DLD1 (cell line): ENCODE results near the gene PTCSC3.
"Not testable (repeated sequence)": the region's sequence is repeated elsewhere in the genome, so short reads cannot be mapped to it uniquely, and the experiment has no call there.

Experiments used
- in situ Hi-C: cut with HindIII; loops from 2 replicates; pipeline ENCODE4 v1.10.0; 2017; ENCODE audit warnings: low sequenced_read_pairs

The PTCSC3 gene

DNA sequence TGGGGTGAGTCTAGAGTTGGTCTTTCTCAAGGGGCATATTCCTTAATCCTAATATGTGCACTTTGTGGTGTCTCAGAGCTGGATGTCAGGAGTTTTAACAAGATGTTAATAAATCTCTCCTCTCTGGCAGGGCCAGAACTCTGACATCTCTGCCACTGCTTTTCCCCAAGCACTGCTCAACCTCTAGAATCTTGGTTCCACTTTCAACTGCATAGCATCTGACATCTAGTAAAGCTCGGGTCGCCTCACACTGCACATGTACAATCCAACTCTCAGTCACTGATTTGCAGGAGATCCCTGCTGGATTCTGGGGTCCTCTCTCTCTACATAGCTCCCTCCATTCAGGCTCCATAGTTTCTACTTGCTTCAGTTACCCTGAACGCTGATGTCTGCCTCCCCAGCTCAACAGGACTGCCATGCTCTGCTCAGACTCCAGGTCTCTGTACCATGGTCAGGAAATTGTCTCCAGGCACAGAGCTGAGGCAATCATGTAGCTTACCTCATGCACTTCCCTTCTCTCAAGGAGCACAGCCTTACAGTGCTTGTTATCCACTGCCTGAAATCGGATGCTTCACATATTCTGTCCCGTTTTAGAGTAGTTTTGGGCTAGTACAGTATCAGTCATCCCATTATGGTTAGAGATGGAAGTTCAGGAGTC, 1.6 kb downstream of the PTCSC3 start:
- in situ Hi-C loops = no loop called here

DNA sequence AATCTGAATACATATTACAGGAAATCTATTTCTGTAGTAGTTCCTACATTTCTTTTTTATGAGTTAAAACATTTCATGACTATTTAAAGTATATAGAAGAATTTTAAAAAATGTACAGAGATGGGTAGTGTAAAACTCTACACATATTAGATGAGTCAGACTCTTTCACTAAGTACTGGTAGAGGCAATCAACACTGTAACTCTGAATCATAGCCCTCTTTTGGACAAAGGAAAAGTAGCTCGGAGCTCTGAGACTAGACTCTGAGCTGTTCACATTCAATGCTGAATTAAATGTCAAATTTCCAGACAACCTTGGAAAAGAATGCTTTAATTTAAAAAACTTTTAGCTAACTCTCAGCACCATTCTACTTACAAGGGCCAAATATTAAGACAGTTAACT, 3.4 kb downstream of the PTCSC3 start:
- in situ Hi-C loops = no loop called here

DNA sequence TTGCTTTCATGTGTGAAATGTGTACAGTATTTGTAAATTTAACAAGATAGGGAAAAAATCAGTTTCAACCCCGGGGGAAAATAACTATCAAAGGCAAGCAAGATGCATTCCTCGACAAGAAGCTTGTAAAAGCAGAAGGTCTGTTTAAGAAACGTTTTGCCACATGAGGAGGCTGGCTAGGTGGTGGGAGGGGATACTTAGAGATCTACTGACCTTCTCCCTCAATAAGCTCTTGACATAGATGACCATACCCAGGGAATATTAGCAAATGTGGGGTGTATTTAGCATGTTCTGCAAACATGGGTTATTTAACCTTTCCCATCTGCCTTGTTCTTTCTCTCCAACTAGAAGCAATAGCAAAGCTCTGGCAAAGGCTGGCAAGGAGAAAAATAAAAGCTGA, 4.9 kb downstream of the PTCSC3 start:
- in situ Hi-C loops = no loop called here

DNA sequence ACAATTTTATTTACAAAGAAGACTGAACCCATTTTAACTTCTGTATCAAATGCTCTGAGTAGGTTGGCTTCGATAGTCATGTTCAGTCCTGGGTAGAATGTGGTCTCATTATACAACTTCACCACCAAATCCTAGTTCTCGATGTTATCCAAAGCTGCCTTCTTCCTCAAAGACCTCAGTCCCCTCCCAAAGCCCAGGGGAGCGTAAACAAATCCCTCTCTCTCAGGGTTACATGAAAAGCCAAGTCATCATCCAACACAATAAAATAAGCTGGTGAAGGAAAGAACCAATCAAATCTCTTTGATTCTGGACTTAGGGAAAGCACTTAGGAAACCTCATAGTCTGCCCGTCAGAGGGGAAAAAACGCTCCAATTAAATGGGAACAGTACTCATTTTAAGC, 9.1 kb downstream of the PTCSC3 start:
- in situ Hi-C loops = no loop called here

DNA sequence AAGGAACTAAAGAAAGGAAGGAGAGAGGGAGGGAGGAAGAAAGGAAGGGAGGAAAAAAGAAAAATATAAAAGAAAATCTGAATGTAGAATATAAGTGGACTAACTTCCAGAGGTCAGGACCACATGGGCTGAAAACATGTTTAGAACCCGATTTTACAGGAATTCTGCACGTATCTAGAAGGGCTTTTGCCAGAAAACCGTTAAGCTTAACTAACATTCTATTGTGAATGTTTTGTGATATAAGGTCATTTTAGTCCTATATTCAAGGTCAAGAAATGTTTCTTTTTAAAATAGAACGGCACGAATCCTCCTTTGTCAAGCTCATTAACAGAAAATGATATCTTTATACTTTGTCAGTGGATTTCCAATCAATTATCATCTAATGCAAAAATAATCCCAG, 13.1 kb downstream of the PTCSC3 start:
- in situ Hi-C loops = no loop called here

DNA sequence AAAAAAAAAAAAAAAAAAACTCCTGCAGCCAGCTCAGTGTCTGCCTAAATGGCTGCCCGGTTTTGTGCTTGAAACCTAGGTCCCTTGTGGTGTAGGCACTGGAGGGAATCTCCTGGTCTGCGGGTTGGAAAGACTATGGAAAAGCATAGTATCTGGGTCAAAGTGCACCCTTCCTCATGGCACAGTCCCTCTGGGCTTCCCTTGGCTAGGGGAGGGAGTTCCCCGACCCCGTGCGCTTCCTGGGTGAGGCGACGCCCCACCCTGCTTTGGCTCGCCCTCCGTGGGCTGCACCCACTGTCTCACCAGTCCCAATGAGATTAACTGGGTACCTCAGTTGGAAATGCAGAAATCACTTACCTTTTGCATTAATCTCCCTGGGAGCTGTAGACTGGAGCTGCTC, 14.3 kb downstream of the PTCSC3 start:
- in situ Hi-C loops = no loop called here

DNA sequence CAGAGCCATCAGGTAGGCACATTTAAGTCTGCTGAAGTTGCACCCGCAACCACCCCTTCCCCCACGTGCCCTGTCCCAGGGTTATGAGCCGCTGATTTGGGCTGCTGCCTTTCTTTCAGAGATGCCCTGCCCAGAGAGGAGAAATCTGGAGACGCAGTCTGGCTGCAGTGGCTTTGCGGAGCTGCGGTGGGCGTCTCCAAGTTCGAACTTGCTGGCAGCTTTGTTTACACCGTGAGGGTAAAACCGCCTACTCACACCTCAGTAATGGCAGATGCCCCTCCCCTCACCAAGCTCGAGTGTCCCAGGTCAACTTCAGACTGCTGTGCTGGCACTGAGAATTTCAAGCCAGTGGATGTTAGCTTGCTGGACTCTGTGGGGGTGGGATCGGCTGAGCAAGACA, 14.7 kb downstream of the PTCSC3 start:
- in situ Hi-C loops = no loop called here

DNA sequence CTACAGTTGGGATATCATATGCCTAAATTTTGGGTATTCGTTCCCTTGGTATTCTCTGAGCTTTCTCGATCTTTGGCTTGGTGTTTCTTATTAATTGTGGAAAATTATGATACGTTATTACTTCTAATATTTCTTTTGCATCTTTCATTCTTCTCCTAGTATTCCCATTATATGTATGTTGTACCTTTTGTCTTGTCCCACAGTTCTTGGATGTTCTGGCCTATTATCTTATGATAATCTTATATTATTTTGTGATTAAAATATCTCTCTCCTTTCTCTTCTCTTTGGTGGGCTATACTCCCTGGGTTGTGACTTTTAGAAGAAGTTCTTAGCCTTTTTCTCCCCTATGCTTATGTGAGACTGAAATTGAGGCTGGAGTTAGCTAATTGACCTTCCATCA, 25.2 kb downstream of the PTCSC3 start:
- in situ Hi-C loops = no loop called here

DNA sequence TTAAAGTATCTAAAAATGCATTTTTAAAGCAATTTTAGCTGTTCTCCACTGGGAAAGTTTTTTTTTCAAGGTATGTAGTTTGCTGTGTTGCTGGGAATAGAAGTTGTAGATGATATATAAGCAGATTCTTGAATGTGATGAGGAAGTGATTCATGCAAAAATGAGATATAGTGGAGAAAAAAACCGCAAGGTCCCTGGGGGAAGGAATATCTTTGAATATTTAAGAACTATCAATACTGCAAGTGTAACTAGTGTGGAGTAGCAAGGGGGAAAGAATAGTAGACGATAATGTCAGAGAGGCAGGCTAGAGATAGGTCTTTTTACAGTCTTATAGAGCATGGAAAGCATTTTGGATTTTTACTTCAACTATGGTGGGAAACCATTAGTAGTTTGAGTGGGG, 42.5 kb downstream of the PTCSC3 start:
- in situ Hi-C loops = no loop called here

DNA sequence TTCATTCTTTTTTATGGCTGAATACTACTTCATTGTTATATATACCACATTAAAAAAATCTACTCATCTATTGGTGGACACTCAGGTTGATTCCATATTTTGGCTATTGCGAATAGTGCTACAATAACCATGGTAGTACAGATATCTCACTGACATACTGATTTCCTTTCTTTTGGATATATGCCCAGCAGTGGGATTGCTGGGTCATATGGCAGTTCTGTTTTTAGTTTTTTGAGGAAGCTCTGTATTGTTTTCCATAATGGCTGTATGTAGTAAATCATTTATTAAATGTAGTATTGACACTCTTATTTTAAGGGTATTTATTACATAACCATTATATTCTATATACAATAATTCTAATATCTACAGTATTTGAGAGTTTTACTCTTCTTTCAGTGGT, 43.7 kb downstream of the PTCSC3 start:
- in situ Hi-C loops = no loop called here

DNA sequence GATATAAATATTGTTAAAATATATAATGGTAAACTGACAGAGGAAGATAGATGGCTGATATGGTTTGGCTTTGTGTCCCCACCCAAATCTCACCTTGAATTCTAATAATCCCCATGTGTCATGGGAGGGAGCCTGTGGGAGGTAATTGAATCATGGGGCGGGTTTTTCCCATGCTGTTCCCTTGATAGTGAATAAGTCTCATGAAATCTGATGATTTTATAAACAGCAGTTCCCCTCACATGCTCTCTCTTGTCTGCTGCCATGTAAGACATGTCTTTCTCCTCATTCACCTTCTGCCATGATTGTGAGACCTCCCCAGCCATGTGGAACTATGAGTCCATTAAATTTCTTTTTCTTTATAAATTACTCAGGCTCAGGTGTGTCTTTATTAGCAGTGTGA, 46.3 kb downstream of the PTCSC3 start:
- in situ Hi-C loops = no loop called here

DNA sequence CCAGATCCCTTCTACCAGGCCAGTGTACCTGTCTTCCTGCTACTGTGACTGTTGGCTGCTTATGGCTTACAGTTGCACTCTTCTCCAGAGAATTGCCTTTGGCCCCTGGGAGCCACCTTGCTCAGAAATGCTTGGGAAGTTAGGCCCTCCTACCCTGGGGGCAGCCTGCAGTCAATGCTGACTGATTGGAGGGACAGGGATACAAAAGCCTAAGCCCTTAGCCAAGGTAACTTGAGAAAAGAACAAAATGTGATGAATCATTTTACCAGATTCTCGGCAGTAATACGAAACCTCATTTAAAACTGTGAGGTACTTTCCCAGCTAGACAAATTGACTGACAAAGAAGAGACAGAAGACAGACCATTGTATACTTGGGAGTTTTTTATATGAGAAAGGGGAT, 47.3 kb downstream of the PTCSC3 start:
- in situ Hi-C loops = no loop called here

DNA sequence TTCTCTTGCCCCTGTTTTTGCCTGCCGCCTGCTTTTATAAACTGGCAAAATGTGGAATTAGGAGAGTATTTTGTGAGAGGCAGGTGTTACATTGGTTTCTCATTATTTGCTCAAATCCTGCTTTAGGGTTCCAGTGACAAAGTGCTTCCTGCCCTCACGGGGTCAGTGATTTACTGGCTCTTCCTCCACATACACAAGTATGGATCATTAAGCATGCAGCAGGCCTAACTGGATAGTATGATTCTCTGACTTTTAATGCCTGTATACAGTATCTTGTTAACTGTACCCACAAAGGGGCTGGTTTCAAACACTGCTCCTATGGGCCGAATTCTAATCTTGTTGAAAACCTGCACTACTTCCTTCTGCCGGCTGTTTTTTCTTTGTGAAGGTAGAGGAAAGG, 63.2 kb downstream of the PTCSC3 start:
- in situ Hi-C loops = no loop called here

DNA sequence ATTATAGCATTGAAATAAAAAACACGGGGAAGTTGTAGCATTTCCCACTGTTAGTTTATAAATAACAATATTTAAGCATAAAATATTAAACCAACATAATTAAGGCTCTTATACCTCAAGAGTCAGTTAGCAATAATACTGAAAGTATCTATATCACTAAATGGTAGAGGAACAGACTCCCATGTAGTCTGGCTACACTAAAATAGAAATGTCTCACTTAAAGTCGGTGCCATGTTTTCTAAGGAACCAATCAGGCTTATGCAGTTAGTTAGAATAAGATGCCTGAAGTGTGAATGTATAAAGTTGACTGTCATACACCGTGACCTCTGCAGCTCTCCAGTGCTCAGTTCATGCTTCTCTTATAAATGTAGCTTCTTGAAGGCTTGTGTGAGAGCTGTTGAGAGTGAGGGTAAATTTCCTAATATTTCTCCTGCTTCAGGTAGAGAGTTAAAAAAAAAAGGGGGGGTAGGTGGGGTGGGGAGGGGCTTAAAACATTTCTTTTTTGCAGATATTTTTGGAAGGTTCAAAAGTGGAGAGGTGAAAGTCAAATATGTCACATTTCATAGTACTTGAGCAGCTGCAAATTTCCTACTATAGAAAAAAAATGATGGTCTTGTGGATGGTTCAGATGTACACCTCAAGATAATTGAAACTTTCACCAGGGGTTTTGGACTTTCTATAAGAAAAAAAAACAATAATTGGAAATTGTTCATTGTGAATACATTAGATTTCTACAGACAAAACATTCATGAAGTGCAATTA, 64.5 kb downstream of the PTCSC3 start:
- in situ Hi-C loops = no loop called here

DNA sequence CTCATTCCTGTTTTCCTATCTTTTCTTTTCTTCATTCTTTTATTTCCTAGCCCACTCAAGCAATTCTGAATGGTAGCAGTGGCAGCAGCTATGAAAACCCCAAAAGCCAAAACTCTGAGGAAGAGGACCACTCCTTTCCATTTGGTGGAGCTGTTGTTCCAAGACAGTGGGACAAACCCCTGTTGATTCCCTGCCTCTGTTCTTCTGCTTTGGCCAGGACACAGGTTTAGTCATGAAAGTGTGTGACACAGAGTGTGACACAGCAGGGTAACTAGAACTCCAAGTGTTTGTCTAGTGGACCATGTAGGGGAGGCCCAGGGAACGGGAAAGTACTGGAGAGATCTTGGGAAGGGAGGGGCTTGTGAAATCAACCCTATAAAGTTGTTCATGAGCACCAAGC, 71.1 kb downstream of the PTCSC3 start:
- in situ Hi-C loops = no loop called here

DNA sequence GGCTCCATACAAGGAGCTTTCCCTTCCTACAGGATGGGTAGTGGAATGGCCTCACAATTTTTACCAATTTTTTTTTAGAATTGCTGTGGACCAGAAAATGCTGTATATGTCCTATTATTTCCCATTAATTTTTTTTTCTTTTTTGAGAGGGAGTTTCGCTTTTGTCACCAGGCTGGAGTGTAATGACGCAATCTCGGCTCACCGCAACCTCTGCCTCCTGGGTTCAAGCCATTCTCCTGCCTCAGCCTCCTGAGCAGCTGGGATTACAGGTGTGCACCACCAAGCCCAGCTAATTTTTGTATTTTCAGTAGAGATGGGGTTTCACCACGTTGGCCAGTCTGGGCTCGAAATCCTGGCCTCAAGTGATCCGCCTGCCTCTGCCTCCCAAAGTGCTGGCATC, 72.3 kb downstream of the PTCSC3 start:
- in situ Hi-C loops = not testable (repeated sequence)

DNA sequence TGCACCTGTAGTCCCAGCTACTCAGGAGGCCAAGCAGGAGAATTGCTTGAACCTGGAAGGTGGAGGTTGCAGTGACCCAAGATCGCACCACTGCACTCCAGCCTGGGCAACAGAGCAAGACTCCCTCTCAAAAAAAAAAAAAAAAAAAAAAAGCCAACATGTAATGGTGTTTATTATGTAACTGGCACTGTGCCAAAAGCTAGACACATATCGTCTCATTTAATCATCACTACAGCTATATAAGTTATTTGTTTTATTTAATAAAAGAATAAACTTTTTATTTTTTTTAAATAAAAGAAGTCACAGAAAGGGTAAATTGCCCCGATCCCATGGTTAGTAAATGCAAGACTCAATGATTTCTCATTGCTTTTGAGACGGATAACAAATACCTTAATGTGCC, 76.9 kb downstream of the PTCSC3 start:
- in situ Hi-C loops = no loop called here

DNA sequence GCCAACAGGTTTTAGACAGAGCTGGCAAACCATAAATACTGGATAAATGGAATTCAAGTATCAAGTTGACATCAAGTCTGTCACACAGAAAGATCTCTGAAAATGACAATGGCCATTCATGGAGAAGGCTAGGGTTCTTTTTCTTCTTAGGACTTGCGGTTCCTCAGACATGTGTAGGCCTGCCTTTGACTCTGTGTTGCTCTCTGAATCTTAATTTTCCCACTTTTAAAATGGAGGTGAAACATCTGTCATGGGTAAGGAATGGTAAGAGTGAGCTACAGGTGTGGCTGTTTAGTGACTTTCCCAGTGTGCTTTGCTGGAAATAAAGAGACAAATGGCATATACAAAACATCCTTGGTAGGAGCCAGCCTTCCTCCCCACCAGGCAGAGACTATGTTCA, 79.2 kb downstream of the PTCSC3 start:
- in situ Hi-C loops = no loop called here

DNA sequence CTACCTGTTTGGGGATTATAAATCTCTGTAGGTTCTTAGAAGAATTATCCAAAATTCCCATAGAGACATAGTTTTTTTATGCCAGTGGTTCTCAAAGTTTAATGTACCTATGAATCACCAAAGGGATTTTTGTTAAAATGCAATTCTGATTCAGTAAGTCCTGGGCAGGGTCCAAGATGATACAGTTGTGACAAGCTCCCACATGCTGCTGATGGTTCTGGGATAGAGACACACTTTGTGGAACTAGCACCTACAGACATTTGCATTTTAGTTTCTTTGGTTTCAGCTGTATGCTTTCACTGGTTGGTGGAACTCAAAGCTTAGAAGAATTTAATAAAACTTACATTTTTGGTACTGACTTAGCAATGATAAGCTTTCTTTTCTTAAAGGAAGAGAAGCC, 80.4 kb downstream of the PTCSC3 start:
- in situ Hi-C loops = no loop called here

DNA sequence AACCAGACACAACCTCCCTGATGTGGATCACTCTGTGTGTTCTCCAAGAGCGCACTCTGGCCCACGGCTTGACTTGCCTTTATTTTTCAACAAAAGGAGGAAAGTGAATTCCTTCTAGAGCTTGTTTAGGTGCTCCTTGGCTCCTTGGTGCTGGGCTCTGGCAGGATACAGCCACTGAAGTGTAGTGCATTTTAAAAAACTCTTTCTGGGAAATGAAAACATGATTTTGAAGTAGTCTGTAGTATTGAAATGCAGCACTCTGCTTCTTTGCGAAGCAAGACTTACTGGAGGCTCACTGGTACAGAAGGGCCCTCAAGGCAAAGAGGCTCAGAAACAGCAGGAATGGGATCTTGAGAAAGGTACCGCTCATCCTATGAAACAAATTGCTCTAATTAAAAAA, 81.6 kb downstream of the PTCSC3 start:
- in situ Hi-C loops = no loop called here

DNA sequence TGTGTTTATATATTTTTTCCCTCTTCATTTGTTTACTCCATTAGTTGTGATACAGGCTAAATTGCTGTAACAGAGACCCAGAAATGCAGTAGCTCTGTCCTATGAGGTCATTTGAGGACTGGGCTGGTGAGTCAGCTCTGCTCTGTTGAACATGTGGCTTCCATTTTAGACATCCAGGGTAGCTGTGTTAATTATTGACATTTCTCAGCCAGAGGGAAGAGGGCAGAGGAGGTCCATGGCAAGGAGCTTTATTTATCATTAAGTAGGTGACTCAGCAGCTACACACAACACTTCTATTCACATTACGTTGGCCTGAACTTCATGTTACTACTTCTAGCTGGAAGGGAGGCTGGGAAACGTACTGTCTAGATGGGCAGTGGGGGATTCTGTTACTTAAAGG, 85.4 kb downstream of the PTCSC3 start:
- in situ Hi-C loops = no loop called here

DNA sequence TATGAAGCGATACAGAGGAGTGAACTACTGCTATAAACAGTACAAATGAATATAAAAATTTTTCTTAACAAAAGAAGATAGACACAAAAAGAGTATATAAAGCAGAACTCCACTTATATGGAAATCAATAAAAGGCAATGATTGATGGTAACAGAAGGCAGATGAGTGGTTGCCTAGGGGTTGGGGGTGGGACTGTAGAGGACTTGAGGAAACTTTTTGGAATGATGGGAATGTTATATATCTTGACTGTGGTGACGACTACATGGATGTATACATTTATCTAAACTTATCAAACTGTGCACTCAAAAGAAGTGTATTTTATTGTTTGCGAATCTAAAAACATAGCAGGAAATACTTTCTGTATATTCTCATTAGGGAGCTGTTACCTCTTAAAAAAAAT, 89.1 kb downstream of the PTCSC3 start:
- in situ Hi-C loops = no loop called here
